Upper lobe of left lung (tissue), 6 donors: Measurements from ENCODE around the gene TAAR9. TPM values are rescaled to one million over a fixed set of nuclear protein-coding genes. Genes with fewer than 3 reads are reported as not detected.
A peak's percentile ranks its signal among the peaks of the same experiment; 100 is the strongest.

Experiments
- ATAC-seq, 2 donors: fragments of 200-7000 bp; cut with Tn5 transposase; one replicate each; pipeline ENCODE4 v1.9.1; 2022; ENCODE audit warnings: mild to moderate bottlenecking in 2 of 2, moderate library complexity in 2 of 2; ENCODE audit not compliant: low FRiP score in 2 of 2
- DNase-seq, 2 donors: peaks; one replicate each; pipeline ENCODE4 v3.0.0-alpha.2; 2019 to 2020
- H3K27ac ChIP-seq, 4 donors: fragments of 200-600 bp; sonication (generic); one replicate each; pipeline ENCODE4 v1.5.1; 2016 to 2019
- H3K27me3 ChIP-seq, 4 donors: fragments of 200-600 bp; sonication (generic); one replicate each; pipeline ENCODE4 v1.5.1; 2017 to 2019
- H3K36me3 ChIP-seq, 4 donors: fragments of 200-600 bp; sonication (generic); one replicate each; pipeline ENCODE4 v1.5.1; 2016 to 2019
- H3K4me1 ChIP-seq, 4 donors: fragments of 200-600 bp; sonication (generic); one replicate each; pipeline ENCODE4 v1.5.1; 2018 to 2019
- H3K4me3 ChIP-seq, 4 donors: fragments of 200-600 bp; sonication (generic); one replicate each; pipeline ENCODE4 v1.5.1; 2017 to 2019; ENCODE audit warnings: mild to moderate bottlenecking in 2 of 4, moderate library complexity in 1 of 4
- H3K9me3 ChIP-seq, 4 donors: fragments of 200-600 bp; sonication (generic); one replicate each; pipeline ENCODE4 v1.5.1; 2018 to 2019
- CTCF ChIP-seq, 6 experiments: fragments of 450-650 bp in 4 of 6; fragments of 200-600 bp in 2 of 6; sonication (generic) in 2 of 6; IDR thresholded peaks; one replicate each; pipeline ENCODE4 v1.5.1; 2016 to 2019; ENCODE audit warnings: antibody characterized with exemption in 6 of 6
- EP300 ChIP-seq, 4 donors: sonication (generic); formaldehyde crosslinking; IDR thresholded peaks; one replicate each; pipeline ENCODE4 v1.5.1; 2017; ENCODE audit warnings: antibody characterized with exemption in 4 of 4, control low read depth in 2 of 4
- POLR2A ChIP-seq, 4 donors: fragments of 450-650 bp; IDR thresholded peaks; one replicate each; pipeline ENCODE4 v1.5.1; 2016 to 2017; ENCODE audit warnings: antibody characterized with exemption in 4 of 4, mild to moderate bottlenecking in 2 of 4
- POLR2AphosphoS5 ChIP-seq, 2 donors: sonication (generic); formaldehyde crosslinking; IDR thresholded peaks; one replicate each; pipeline ENCODE4 v1.5.1; 2017; ENCODE audit warnings: antibody characterized with exemption in 2 of 2
- WGBS, 2 donors: methylation state at CpG; one replicate each; pipeline ENCODE4 v1.1.5; 2017 to 2018; 5-methylcytosine and 5-hydroxymethylcytosine counted together
- total RNA-seq, 6 donors: library from RNA; depleted of rRNA in 4 of 6; stranded (reverse); fragments of >200 nt in 4 of 6; gene quantifications; one replicate each; pipeline versions ENCODE4 v1.1.0 to v1.2.1, GENCODE V29; 2016 to 2021
- donor health status: DM: no; HTN: no; CAD: no; lungs with moderate emphysema.
- donor health status: DM: no; HTN: yes; CAD: no; lungs with severe emphysema.

The TAAR9 gene
- total RNA-seq, 6 donors from 2014 or later = not detected

- 0 to 1% methylated on average over 26 to 51 of the region's 67 CpGs for WGBS, 2 donors
- ATAC-seq = peak; percentile 98
- H3K4me1 ChIP-seq = peaks cover 24 to 50% (median 31%) of the 10 kb centered on the region in 4 donors
Measured at GRCh38 chr6:132512638-132513632, 25.1 kb upstream of the TAAR9 start, which contains the start of gene STX7. TSS of gene STX7 (minus strand) at chr6:132513116. CDS start at chr6:132503530, 9,586 bp downstream.

GRCh38 chr6:132513831-132514545 lies 24.1 kb upstream of the TAAR9 start:
- 22 to 32% methylated on average over 3 of the region's 3 CpGs for WGBS, 2 donors
- ATAC-seq = no peak
- peak overlapping the region in 3 of 4 donors; percentile 84 to 96 (median 93) for H3K27ac ChIP-seq
- TF ChIP-seq POLR2AphosphoS5 (IDR thresholded peaks at IDR 0.05) = no peak
- TF ChIP-seq EP300 (IDR thresholded peaks at IDR 0.05) = no peak
- TF ChIP-seq CTCF (IDR thresholded peaks at IDR 0.05) = no peak
- TF ChIP-seq POLR2A (IDR thresholded peaks at IDR 0.05) = no peak
- peaks cover 23 to 41% (median 27%) of the 10 kb centered on the region in 4 donors for H3K4me1 ChIP-seq
- H3K9me3 ChIP-seq = no peaks in the 10 kb centered on the region
- no peak for DNase-seq
- H3K36me3 ChIP-seq = no peaks in the 10 kb centered on the region
- no peaks in the 10 kb centered on the region for H3K27me3 ChIP-seq
- H3K4me3 ChIP-seq = peak overlapping the region in 3 of 4 donors; percentile 78 to 94 (median 88)

More at GRCh38 chr6:132512638-132513632, 25.1 kb upstream of the TAAR9 start, which contains the start of gene STX7:
- no peaks in the 10 kb centered on the region for H3K27me3 ChIP-seq
- peak; percentile 93 to 96 for DNase-seq
- H3K27ac ChIP-seq = peak within 1 kb of the TSS; percentile 84 to 96 (median 91)
- H3K36me3 ChIP-seq = no peaks in the 10 kb centered on the region
- H3K4me3 ChIP-seq = peak within 1 kb of the TSS; percentile 48 to 94 (median 83)
- TF ChIP-seq POLR2AphosphoS5 (IDR thresholded peaks at IDR 0.05) (peak; percentile 82 to 89), EP300 (IDR thresholded peaks at IDR 0.05) (no peak), CTCF (IDR thresholded peaks at IDR 0.05) (peak in 1 of 6 experiments; percentile 15), POLR2A (IDR thresholded peaks at IDR 0.05) (peak in 3 of 4 donors; percentile 87 to 94 (median 92))
- H3K9me3 ChIP-seq = no peaks in the 10 kb centered on the region

- H3K27ac ChIP-seq = no peak overlapping the region
- no peak for TF ChIP-seq POLR2AphosphoS5 (IDR thresholded peaks at IDR 0.05)
- no peak for TF ChIP-seq CTCF (IDR thresholded peaks at IDR 0.05)
- TF ChIP-seq POLR2A (IDR thresholded peaks at IDR 0.05) = no peak
- no peak for TF ChIP-seq EP300 (IDR thresholded peaks at IDR 0.05)
- no peak overlapping the region for H3K4me3 ChIP-seq
- ATAC-seq = no peak
- H3K27me3 ChIP-seq = no peaks in the 10 kb centered on the region
- peaks cover 17 to 29% (median 23%) of the 10 kb centered on the region in 4 donors for H3K4me1 ChIP-seq
- 60 to 80% methylated on average over 2 of the region's 2 CpGs for WGBS, 2 donors
- H3K36me3 ChIP-seq = no peaks in the 10 kb centered on the region
- no peaks in the 10 kb centered on the region for H3K9me3 ChIP-seq
- no peak for DNase-seq
Measured at GRCh38 chr6:132515386-132515785, 22.7 kb upstream of the TAAR9 start.

GRCh38 chr6:132520953-132521352 lies 17.1 kb upstream of the TAAR9 start:
- no peak overlapping the region for H3K27ac ChIP-seq
- DNase-seq = no peak
- no peaks in the 10 kb centered on the region for H3K4me1 ChIP-seq
- no peaks in the 10 kb centered on the region for H3K9me3 ChIP-seq
- TF ChIP-seq CTCF (IDR thresholded peaks at IDR 0.05) (no peak), EP300 (IDR thresholded peaks at IDR 0.05) (no peak), POLR2A (IDR thresholded peaks at IDR 0.05) (no peak), POLR2AphosphoS5 (IDR thresholded peaks at IDR 0.05) (no peak)
- H3K27me3 ChIP-seq = no peaks in the 10 kb centered on the region
- ATAC-seq = no peak
- H3K4me3 ChIP-seq = no peak overlapping the region
- no peaks in the 10 kb centered on the region for H3K36me3 ChIP-seq
- 65 to 73% methylated on average over 2 of the region's 2 CpGs for WGBS, 2 donors
